ENCODE results near the gene STAC2. TPM values are rescaled to one million over a fixed set of nuclear protein-coding genes. Genes with fewer than 3 reads are reported as not detected.
A peak's percentile ranks its signal among the peaks of the same experiment; 100 is the strongest.

STAC2 gene
- total and polyA plus RNA-seq, 2 of the 13 experiments (the other 11 are each of a cell fraction or from before 2014, with no cell fraction given): not detected

DNA sequence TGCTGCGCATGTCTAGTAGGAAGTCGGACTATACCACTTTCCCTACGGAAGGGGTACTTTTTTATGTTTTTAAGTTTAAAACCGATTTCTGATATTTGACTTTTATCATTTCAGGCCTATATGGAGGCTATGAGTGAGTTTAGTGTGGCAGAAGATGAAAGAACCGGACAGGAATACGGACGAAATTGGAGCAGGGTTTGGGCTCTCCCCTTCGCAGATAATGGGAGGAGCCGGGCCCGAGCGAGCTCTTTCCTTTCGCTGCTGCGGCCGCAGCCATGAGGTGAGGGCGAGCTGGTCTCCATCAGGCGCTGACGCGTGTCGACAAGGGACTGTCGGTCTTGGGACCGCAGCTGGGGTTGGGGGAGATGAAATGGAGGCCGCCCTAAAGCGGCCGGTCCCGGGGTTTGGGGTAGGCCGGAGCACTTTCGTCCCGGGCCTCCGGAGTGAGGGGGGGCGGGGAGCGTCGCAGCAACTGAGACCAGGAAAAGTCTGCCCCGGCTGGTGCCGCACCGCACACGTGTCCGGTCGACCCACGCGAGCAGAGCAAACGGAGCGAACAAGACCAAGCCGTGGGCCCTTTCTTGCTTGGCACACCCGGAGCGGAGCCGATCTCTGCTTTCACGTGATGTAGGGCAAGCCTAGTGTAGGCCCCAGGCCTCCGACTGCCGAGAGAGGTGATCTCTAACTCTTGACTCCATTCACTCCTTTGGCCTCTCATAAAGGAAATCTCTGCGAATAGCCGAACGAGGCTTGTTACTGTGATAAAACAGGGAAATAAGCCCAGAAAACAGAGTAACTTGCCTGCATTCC lies 25.5 kb downstream of the STAC2 start, which contains the start of gene RPL19 (continued):
- TF ChIP-seq FOXO4 (CRISPR knock-in tag; conservative IDR thresholded peaks at IDR 0.05): peak; percentile 99
- TF ChIP-seq, protein P1, sequence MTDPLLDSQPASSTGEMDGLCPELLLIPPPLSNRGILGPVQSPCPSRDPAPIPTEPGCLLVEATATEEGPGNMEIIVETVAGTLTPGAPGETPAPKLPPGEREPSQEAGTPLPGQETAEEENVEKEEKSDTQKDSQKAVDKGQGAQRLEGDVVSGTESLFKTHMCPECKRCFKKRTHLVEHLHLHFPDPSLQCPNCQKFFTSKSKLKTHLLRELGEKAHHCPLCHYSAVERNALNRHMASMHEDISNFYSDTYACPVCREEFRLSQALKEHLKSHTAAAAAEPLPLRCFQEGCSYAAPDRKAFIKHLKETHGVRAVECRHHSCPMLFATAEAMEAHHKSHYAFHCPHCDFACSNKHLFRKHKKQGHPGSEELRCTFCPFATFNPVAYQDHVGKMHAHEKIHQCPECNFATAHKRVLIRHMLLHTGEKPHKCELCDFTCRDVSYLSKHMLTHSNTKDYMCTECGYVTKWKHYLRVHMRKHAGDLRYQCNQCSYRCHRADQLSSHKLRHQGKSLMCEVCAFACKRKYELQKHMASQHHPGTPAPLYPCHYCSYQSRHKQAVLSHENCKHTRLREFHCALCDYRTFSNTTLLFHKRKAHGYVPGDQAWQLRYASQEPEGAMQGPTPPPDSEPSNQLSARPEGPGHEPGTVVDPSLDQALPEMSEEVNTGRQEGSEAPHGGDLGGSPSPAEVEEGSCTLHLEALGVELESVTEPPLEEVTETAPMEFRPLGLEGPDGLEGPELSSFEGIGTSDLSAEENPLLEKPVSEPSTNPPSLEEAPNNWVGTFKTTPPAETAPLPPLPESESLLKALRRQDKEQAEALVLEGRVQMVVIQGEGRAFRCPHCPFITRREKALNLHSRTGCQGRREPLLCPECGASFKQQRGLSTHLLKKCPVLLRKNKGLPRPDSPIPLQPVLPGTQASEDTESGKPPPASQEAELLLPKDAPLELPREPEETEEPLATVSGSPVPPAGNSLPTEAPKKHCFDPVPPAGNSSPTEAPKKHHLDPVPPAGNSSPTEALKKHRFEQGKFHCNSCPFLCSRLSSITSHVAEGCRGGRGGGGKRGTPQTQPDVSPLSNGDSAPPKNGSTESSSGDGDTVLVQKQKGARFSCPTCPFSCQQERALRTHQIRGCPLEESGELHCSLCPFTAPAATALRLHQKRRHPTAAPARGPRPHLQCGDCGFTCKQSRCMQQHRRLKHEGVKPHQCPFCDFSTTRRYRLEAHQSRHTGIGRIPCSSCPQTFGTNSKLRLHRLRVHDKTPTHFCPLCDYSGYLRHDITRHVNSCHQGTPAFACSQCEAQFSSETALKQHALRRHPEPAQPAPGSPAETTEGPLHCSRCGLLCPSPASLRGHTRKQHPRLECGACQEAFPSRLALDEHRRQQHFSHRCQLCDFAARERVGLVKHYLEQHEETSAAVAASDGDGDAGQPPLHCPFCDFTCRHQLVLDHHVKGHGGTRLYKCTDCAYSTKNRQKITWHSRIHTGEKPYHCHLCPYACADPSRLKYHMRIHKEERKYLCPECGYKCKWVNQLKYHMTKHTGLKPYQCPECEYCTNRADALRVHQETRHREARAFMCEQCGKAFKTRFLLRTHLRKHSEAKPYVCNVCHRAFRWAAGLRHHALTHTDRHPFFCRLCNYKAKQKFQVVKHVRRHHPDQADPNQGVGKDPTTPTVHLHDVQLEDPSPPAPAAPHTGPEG (CRISPR knock-in tag; IDR thresholded peaks at IDR 0.05): peak; percentile 39; the same call in 1 of the 2 replicates
- TF ChIP-seq SATB2 (CRISPR knock-in tag; IDR thresholded peaks at IDR 0.05): peak; percentile 61
- no peak; the same call in 1 of the 2 replicates for TF ChIP-seq ARID3A (IDR thresholded peaks at IDR 0.05; ENCODE audit: low read depth, low read length)
- peak; percentile 78 for TF ChIP-seq CREM (IDR thresholded peaks at IDR 0.05)
- no peak for TF ChIP-seq CREM (CRISPR knock-in tag; IDR thresholded peaks at IDR 0.05)
- TF ChIP-seq ZNF552 (CRISPR knock-in tag; IDR thresholded peaks at IDR 0.05; ENCODE audit: borderline replicate concordance): peak; percentile 77; the same call in 1 of the 2 replicates
- TF ChIP-seq SIN3A (IDR thresholded peaks at IDR 0.05; ENCODE audit: borderline replicate concordance, low read depth, low read length): peak; percentile 68; the same call in 1 of the 2 replicates
- TF ChIP-seq, protein P2, sequence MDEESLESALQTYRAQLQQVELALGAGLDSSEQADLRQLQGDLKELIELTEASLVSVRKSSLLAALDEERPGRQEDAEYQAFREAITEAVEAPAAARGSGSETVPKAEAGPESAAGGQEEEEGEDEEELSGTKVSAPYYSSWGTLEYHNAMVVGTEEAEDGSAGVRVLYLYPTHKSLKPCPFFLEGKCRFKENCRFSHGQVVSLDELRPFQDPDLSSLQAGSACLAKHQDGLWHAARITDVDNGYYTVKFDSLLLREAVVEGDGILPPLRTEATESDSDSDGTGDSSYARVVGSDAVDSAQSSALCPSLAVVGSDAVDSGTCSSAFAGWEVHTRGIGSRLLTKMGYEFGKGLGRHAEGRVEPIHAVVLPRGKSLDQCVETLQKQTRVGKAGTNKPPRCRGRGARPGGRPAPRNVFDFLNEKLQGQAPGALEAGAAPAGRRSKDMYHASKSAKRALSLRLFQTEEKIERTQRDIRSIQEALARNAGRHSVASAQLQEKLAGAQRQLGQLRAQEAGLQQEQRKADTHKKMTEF (CRISPR knock-in tag; IDR thresholded peaks at IDR 0.05): peak; percentile 80
- peak; percentile 22; the same call in 1 of the 2 replicates for TF ChIP-seq RARA (CRISPR knock-in tag; IDR thresholded peaks at IDR 0.05)
- peak; percentile 92; the same call in 1 of the 2 replicates for TF ChIP-seq ZNF446 (CRISPR knock-in tag; IDR thresholded peaks at IDR 0.05)
- TF ChIP-seq HDAC1 (CRISPR knock-in tag; IDR thresholded peaks at IDR 0.05): 0 out of 2 replicates have a peak, but pooled peaks have one; percentile 16
- TF ChIP-seq MAF1 (CRISPR knock-in tag; IDR thresholded peaks at IDR 0.05; ENCODE audit: borderline replicate concordance): 0 out of 2 replicates have a peak, but pooled peaks have one; percentile 63
- TF ChIP-seq RBM39 (IDR thresholded peaks at IDR 0.05; ENCODE audit: low read depth, low read length, poor library complexity, severe bottlenecking): peak; percentile 97
- peak; percentile 71; the same call in 1 of the 2 replicates for TF ChIP-seq ZNF546 (CRISPR knock-in tag; conservative IDR thresholded peaks at IDR 0.05)
- 0 out of 2 replicates have a peak, but pooled peaks have one; percentile 42 for TF ChIP-seq ZNF260 (CRISPR knock-in tag; IDR thresholded peaks at IDR 0.05; ENCODE audit: borderline replicate concordance, low read depth)
